Measurements from ENCODE around the gene C2CD3. TPM values are rescaled to one million over a fixed set of nuclear protein-coding genes. Genes with fewer than 3 reads are reported as not detected.
A peak's percentile ranks its signal among the peaks of the same experiment; 100 is the strongest.

Gene C2CD3
- polyA plus RNA-seq (ENCODE audit: insufficient read length in 10 of 10): 10 to 100 TPM; 14.7 to 25.4 (median 19.3) TPM
- long read RNA-seq, donor 1, partial matches to known transcripts: 6 of 6 reads
- long read RNA-seq, donor 1, other reads (novel, unspliced or antisense): 0 of 6 reads
- long read RNA-seq, donor 2: 0 reads
- long read RNA-seq, donor 3: 0 reads
- long read RNA-seq, donor 4, partial matches to known transcripts: 0 of 1 reads
- long read RNA-seq, donor 4, other reads (novel, unspliced or antisense): 0 of 1 reads
- long read RNA-seq, donor 5, partial matches to known transcripts: 5 of 12 reads
- long read RNA-seq, donor 5, other reads (novel, unspliced or antisense): 6 of 12 reads
- long read RNA-seq, donor 6, partial matches to known transcripts: 5 of 39 reads
- long read RNA-seq, donor 6, other reads (novel, unspliced or antisense): 33 of 39 reads
- long read RNA-seq, donor 7, full-length matches to known transcripts: 1 of 1 reads
- long read RNA-seq, donor 7, partial matches to known transcripts: 0 of 1 reads
- long read RNA-seq, donor 7, other reads (novel, unspliced or antisense): 0 of 1 reads
- long read RNA-seq, donor 8: 0 reads
- long read RNA-seq, donor 9: 0 reads

- peak; percentile 100 for DNase-seq
Measured at GRCh38 chr11:74170694-74171629, at the start of gene C2CD3, which contains the start of gene PPME1. C2CD3 (minus strand) TSS chr11:74171002; CDS start chr11:74170792, 210 bp downstream. PPME1 (plus strand) TSS chr11:74171289; CDS start chr11:74171422, 133 bp downstream.

GRCh38 chr11:74220376-74220775 is 49.6 kb upstream of the C2CD3 start:
- DNase-seq: no peak

GRCh38 chr11:74212533-74212932 is 41.7 kb upstream of the C2CD3 start:
- DNase-seq: no peak

- DNase-seq: no peak
Measured at GRCh38 chr11:74208507-74208906, 37.7 kb upstream of the C2CD3 start.

- DNase-seq: no peak
Measured at GRCh38 chr11:74206746-74207145, 35.9 kb upstream of the C2CD3 start.

- no peak for DNase-seq
Measured at GRCh38 chr11:74205181-74205580, 34.4 kb upstream of the C2CD3 start.

GRCh38 chr11:74204701-74205100 is 33.9 kb upstream of the C2CD3 start:
- DNase-seq: peak in 1 of 3 donors; percentile 2

GRCh38 chr11:74203966-74204365 is 33.2 kb upstream of the C2CD3 start:
- DNase-seq: peak in 1 of 3 donors; percentile 7

- DNase-seq: no peak
Measured at GRCh38 chr11:74196781-74197486, 26.1 kb upstream of the C2CD3 start.

- DNase-seq: no peak
Measured at GRCh38 chr11:74195828-74196227, 25.0 kb upstream of the C2CD3 start.

DNA sequence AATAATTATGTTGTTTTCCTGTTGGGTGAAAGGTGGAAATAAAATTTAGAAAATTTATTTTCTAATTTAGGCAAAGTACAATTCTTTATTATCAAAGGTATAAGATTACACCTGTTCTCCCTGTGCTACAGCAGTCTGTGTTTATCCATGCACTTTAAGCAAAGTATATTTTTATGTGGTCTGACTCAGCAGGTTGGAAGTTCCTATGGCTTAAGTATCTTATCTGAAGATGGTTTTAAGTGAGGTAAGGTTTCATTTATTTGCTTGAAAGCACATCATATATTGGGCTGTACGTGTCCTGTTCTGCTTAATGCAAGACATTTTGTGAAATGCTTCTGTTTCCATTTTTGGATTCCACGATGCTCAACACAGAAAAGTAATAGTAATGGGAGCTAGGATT is 14.9 kb upstream of the C2CD3 start:
- DNase-seq: no peak

- DNase-seq: no peak
Measured at GRCh38 chr11:74185285-74185684, 14.5 kb upstream of the C2CD3 start.

- DNase-seq: no peak
Measured at GRCh38 chr11:74182635-74183034, 11.8 kb upstream of the C2CD3 start.

- DNase-seq: no peak
Measured at GRCh38 chr11:74179234-74180052, 8.6 kb upstream of the C2CD3 start.

DNA sequence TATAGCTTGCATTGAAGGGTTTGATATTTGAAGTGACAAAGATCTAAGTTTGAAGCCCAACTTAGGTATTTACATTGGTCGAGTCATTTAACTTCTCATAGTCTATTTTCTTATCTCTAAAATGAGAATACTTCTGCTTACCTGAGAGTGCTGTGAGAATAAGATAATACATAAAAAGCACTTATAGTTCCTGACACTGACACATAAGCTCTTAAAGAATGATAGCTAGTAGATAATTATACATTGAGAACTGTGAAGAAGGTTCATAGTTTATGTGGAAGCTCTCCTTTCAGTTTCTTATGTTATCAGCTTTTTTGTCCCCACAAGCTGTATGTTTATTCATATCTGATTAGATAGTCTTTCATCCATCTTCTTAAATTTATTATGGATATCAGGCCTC is 5.1 kb upstream of the C2CD3 start:
- no peak for DNase-seq

DNA sequence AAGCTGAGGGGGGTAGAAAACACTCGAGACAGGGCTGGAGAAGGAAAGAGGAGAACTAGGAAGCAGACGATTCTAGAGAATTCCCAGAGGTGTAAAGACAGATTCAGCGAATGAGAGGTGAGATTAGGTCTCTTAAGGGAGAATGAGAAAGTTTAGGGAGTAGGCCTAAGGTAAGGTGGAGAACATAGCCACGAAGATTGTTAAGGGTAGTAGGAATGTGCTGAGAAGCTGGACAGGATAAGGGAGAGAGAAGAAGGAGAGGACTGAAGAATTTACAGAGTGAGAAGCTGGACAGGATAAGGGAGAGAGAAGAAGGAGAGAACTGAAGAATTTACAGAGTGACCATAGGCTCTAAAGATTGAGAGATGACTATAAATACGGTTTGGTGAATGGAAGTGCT is 1.2 kb upstream of the C2CD3 start:
- no peak for DNase-seq

GRCh38 chr11:74171630-74171968 is 797 bp upstream of the C2CD3 start:
- no peak for DNase-seq

DNA sequence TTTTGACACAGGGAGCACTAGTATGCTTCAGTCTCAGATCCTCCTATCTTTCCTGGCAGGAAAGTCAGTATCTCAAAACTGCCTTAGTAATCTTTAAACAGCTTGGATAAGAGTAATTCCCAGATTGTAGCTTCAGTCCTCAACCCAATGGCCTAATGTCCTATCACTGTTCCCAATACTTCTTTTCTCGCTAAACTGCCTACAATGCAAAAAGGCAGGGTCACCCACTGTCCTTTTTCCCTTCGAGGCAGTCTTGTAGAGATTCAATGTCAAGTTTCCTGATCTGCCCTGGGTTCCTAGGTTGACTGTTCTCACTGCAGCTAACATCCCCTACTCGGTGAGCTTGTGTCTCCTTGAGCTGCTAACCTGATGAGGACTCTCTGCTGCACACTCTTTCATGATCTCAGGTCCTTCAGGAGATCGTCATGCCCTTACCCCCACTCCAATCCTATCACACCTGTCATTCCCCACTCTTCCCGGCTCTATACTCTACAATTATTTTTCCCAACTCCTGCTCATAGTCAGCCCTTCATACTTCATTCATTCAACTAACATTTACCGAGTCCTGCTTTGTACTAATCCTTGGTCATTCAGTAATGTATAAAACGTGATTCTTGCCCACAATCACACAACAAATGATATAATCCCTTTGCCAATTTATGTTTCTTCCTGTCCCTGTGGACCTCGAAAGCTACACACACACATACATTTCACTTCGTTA is 904 bp downstream of the C2CD3 start:
- peak in 1 of 3 donors; percentile 15 for DNase-seq

DNA sequence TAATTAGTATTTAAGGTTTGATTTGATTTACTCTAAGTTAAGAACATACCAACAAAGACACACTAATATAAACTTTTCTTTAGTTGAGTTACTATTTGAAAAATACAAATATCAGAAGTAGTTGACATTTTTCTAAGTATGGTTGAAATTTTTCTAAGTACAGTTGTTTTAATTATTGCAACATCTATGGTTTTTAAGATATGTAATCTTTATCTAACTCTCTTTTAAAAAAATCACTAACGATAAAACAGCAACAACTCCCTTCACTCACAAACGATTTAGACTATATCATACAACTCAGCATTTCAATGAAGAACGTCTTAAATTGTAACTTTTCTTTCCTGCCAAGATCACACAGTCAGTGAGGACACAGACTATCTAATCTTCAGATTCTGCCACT is 2.0 kb downstream of the C2CD3 start:
- DNase-seq: no peak
